ENCODE results near the gene SEMA4D. TPM values are rescaled to one million over a fixed set of nuclear protein-coding genes. Genes with fewer than 3 reads are reported as not detected.

SEMA4D gene
- total RNA-seq, 1 donor from 2014 or later: 46.2 TPM

DNA sequence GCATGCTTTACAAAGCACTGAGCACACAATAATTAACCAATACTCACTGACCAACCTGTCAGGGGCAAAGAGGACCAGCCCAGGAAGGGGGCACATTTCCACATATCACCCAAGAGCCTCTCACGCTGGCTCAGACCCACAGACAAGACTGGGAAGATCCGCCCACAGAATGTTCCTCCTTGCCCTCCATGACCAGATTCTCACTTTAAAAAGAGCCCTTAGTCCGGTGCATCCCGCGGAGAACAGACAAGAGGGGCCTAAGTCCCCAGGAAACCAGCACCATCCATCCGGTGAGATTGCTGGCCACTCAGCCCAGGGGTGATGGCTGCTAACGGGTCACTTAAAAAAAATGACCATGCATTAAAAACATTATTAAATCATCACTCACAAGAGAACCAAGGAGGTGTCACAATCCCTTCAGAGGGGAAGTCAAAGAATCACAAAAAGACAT lies 32.9 kb downstream of the SEMA4D start:
- DNase-seq (peak; percentile 17), ATAC-seq (peak; percentile 34)
- no peak overlapping the region for H3K27ac ChIP-seq

GRCh38 chr9:89464300-89464901 lies 33.5 kb downstream of the SEMA4D start:
- ATAC-seq (peak; percentile 49), DNase-seq (peak; percentile 55)
- TF ChIP-seq, protein P1, sequence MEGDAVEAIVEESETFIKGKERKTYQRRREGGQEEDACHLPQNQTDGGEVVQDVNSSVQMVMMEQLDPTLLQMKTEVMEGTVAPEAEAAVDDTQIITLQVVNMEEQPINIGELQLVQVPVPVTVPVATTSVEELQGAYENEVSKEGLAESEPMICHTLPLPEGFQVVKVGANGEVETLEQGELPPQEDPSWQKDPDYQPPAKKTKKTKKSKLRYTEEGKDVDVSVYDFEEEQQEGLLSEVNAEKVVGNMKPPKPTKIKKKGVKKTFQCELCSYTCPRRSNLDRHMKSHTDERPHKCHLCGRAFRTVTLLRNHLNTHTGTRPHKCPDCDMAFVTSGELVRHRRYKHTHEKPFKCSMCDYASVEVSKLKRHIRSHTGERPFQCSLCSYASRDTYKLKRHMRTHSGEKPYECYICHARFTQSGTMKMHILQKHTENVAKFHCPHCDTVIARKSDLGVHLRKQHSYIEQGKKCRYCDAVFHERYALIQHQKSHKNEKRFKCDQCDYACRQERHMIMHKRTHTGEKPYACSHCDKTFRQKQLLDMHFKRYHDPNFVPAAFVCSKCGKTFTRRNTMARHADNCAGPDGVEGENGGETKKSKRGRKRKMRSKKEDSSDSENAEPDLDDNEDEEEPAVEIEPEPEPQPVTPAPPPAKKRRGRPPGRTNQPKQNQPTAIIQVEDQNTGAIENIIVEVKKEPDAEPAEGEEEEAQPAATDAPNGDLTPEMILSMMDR (IDR thresholded peaks at IDR 0.05): no peak
- Histone ChIP-seq H3K4me3 (no peak overlapping the region), H3K4me1 (no peaks in the 10 kb centered on the region), H3K9me3 (no peaks in the 10 kb centered on the region), H3K27me3 (no peaks in the 10 kb centered on the region), H3K27ac (peak overlapping the region; percentile 70), H3K36me3 (no peaks in the 10 kb centered on the region)
- intact Hi-C loops (cut with DNase I): no loop called here

More for the DNA sequence above, 32.9 kb downstream of the SEMA4D start:
- H3K9me3 ChIP-seq: no peaks in the 10 kb centered on the region
- no peaks in the 10 kb centered on the region for H3K36me3 ChIP-seq
- no peak overlapping the region for H3K4me3 ChIP-seq
- TF ChIP-seq, protein P1 (IDR thresholded peaks at IDR 0.05): no peak
- no peaks in the 10 kb centered on the region for H3K27me3 ChIP-seq
- H3K4me1 ChIP-seq: no peaks in the 10 kb centered on the region
- intact Hi-C loops (cut with DNase I): no loop called here

- Histone ChIP-seq H3K4me1 (no peaks in the 10 kb centered on the region), H3K27me3 (no peaks in the 10 kb centered on the region), H3K36me3 (no peaks in the 10 kb centered on the region), H3K9me3 (no peaks in the 10 kb centered on the region), H3K27ac (no peak overlapping the region), H3K4me3 (no peak overlapping the region)
- TF ChIP-seq, protein P1 (IDR thresholded peaks at IDR 0.05): no peak
- DNase-seq: no peak
- intact Hi-C loops (cut with DNase I): no loop called here
- no peak for ATAC-seq
These were observed 34.9 kb downstream of the SEMA4D start for GRCh38 chr9:89462817-89463683.

DNA sequence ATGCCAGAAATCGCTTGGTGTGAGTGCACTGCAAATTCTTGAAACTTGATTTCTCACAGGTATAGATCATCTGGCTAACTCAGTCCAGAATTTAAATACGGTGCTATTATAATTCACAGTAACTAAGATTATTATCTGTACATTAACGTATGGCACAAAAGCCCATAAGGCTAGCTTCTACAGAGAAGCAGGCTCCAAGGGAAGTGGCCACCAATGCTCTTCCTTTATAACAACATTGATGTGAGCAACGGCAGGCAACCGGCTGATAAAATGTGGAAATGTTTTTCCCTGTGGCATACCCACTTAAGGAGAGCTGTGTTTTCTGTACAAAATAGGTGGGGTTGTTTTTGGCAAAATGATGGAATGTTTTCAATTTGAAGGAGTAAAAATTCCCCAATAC lies 35.7 kb downstream of the SEMA4D start:
- ATAC-seq: no peak
- Histone ChIP-seq H3K4me3 (no peak overlapping the region), H3K4me1 (no peaks in the 10 kb centered on the region), H3K9me3 (no peaks in the 10 kb centered on the region), H3K27me3 (no peaks in the 10 kb centered on the region), H3K27ac (no peak overlapping the region), H3K36me3 (no peaks in the 10 kb centered on the region)
- intact Hi-C loops (cut with DNase I): no loop called here
- no peak for DNase-seq
- TF ChIP-seq, protein P1 (IDR thresholded peaks at IDR 0.05): no peak

- H3K4me3 ChIP-seq: no peak overlapping the region
- TF ChIP-seq, protein P1 (IDR thresholded peaks at IDR 0.05): no peak
- intact Hi-C loops (cut with DNase I): no loop called here
- H3K36me3 ChIP-seq: no peaks in the 10 kb centered on the region
- DNase-seq (peak; percentile 29), ATAC-seq (no peak)
- H3K27me3 ChIP-seq: no peaks in the 10 kb centered on the region
- no peak overlapping the region for H3K27ac ChIP-seq
- no peaks in the 10 kb centered on the region for H3K9me3 ChIP-seq
- H3K4me1 ChIP-seq: peaks cover 3% of the 10 kb centered on the region
These were observed 36.6 kb downstream of the SEMA4D start for GRCh38 chr9:89461265-89461664.
